ENCODE results near the gene EPHX1.
A peak's percentile ranks its signal among the peaks of the same experiment; 100 is the strongest.

GRCh38 chr1:225777583-225778336 is 32.2 kb upstream of the EPHX1 start, which contains the start of gene SRP9:
- no peak for TF ChIP-seq EZH2 (IDR thresholded peaks at IDR 0.05; ENCODE audit: low read length, unreplicated experiment)
- TF ChIP-seq CTCF (conservative IDR thresholded peaks at IDR 0.05; ENCODE audit: low read depth, low read length) = peak; percentile 94
- no peak for TF ChIP-seq EZH2phosphoT487 (IDR thresholded peaks at IDR 0.05; ENCODE audit: borderline replicate concordance, low read length)
